Activated CD8-positive, alpha-beta memory T cell treated with anti-CD3 and anti-CD28 coated beads, Interleukin-2, amount 50 U/mL, for 48 hours (primary cell): ENCODE results near the gene PPP5C.
"Not testable (repeated sequence)": the region's sequence is repeated elsewhere in the genome, so short reads cannot be mapped to it uniquely, and the experiment has no call there.

Experiments used
- DNase-seq: peaks from one replicate; pipeline ENCODE4 v3.0.0-alpha.2; 2020

Gene PPP5C

GRCh38 chr19:46410205-46411087 lies 63.6 kb downstream of the PPP5C start:
- no peak for DNase-seq

GRCh38 chr19:46411088-46411924 lies 64.4 kb downstream of the PPP5C start:
- no peak for DNase-seq

- DNase-seq, result no peak
Measured at GRCh38 chr19:46411925-46412649, 65.2 kb downstream of the PPP5C start.

DNA sequence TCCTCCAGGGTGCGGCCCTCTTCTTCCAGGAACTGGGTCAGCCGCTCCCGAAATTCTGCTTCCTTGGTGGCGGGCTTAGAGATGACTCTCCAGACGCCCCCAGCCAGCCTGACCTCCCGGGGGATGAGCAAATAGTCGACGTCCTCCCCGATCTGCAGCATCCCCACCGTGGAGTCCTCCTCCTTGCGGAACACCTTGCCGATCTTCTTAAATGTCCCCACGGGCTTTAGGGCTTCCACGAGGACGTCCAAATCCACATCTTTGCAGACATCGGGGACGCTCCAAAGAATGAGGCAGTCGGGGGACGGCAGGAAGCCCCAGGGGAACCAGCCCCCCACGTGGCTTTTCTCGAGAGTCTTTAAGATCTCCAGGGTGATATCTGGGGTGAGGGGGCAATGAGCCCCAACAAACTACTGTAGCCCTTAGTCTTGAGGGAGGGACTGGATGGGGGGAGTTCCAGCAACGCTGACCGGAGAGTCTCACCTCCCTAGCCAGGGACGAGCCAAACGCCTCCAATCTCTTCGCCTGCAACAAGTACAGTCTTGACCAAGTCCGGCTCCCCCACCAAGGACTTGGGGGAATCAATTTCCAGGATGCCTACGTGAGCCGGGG lies 65.9 kb downstream of the PPP5C start:
- DNase-seq, result no peak

DNA sequence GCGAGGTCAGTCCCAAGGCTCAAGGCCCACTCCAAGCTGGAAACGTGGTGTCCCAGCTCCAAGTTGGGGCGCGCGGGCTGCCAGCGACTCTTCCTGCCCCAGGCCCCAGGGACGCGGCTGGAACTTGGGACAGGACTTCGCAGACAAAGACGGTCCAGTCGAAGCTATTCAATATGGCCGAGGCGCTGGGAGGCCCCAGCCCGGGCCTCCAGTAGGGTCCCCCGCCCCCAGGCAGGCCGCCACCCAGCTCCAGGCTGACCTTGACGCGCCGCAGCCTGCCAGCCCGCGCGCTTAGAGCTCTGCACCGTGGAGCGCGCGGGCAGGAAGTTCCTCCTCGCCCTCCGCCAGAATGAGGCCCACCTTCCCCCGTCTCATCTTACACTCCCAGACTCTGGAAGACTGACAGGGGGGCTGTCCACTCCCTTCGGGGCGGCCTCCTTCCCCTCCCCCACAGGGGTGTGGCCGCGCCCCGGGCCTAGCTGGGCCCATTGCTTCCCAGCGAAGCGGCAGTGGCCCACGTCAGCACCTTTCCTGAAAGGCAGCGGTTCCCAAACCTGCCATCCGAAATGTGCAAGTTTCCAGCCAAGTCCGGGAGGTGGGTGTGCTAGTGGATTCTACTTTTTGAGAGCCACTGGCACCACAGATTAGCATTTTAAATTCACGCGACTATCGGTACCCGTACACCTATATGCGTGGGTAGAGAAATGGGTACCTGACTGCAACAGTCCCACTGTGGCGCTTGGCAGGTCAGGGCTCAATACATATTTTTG lies 66.6 kb downstream of the PPP5C start, which contains the start of gene CCDC8:
TSS of gene CCDC8 (minus strand) at position 303 of the 770 bp plus-strand sequence. CDS start 754 bp downstream, outside the sequence.
- DNase-seq, result no peak

- not testable (repeated sequence) for DNase-seq
Measured at GRCh38 chr19:46414899-46415298, 68.0 kb downstream of the PPP5C start.

GRCh38 chr19:46415804-46416709 lies 69.2 kb downstream of the PPP5C start:
- DNase-seq, result not testable (repeated sequence)

DNA sequence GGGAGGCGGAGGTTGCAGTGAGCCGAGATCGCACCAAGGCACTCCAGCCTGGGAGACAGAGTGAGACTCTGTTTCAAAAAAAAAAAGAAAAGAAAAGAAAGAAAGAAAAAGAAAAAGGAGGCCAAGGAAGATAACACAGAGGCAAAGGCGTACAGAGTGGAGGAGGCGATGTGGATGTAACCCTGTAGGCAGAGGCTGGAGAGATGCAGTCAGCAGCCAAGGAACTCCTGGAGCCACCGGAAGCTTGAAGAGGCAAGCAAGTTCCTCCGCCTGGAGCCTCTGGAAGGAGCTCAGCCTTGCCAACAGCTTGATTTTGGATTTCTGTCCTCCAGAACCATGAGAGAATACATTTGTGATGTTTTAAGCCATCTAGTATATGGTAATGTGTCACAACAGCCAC lies 73.2 kb downstream of the PPP5C start:
- DNase-seq, result no peak

GRCh38 chr19:46422344-46422743 lies 75.5 kb downstream of the PPP5C start:
- no peak for DNase-seq

- DNase-seq, result no peak
Measured at GRCh38 chr19:46423188-46423587, 76.3 kb downstream of the PPP5C start.

GRCh38 chr19:46426035-46426505 lies 79.2 kb downstream of the PPP5C start:
- no peak for DNase-seq

DNA sequence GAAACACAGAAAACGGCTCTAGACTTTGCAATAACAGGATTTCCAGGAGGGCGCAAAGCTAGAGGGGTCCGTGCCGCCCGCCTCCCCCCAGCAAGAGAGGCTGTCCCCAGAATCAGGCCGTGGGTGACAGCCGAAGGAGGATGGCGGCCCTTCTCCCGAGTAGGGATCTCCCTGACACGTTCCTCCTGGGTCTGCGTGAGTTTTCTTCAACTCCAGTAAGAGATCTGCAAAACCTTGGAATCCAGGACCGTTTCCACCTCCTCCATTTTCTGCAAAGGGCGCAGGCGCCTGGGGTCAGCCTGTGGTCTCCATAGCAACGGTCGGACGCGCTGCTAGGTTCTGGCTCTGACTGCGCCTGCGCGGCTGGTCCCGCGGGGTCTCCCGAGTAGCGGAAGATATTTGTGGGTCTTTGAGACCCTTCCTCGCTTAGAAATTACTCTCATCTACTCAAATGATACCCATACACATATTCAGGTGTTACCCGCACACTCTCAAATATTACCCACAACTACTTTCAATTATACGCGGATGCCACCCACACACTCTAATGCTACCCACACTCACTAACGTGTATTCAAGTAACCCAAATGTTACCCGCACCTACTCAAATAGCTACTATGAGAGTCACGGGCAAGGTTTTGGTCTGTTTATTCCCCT lies 79.7 kb downstream of the PPP5C start:
- DNase-seq, result no peak

- DNase-seq, result no peak
Measured at GRCh38 chr19:46427518-46428045, 80.7 kb downstream of the PPP5C start.

GRCh38 chr19:46428239-46429135 lies 81.6 kb downstream of the PPP5C start, which contains the start of gene PNMA8C:
PNMA8C (minus strand) TSS chr19:46428936; CDS start chr19:46428359, 577 bp downstream.
- peak; percentile 76 for DNase-seq

GRCh38 chr19:46429999-46430398 lies 83.1 kb downstream of the PPP5C start:
- no peak for DNase-seq

- no peak for DNase-seq
Measured at GRCh38 chr19:46431824-46432223, 84.9 kb downstream of the PPP5C start.

DNA sequence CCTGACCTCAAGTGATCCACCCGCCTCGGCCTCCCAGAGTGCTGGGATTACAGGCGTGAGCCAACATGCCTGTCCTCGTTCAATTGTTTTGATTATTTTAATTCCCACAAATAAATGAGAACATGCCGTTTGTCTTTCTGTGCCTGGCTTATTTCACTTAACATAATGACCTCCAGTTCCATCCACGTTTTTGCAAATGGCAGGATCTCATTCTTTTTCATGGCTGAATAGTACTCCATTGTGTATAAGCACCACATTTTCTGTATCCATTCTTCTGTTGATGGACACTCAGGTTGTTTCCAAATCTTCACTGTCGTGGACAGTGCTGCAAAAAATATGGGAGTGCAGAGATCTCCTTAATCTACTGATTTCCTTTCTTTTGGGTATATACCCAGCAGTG lies 86.6 kb downstream of the PPP5C start:
- not testable (repeated sequence) for DNase-seq

- DNase-seq, result no peak
Measured at GRCh38 chr19:46435009-46435408, 88.1 kb downstream of the PPP5C start.
